Fibroblast of villous mesenchyme (primary cell): ENCODE data around the gene DLK1. TPM values are rescaled to one million over a fixed set of nuclear protein-coding genes. Genes with fewer than 3 reads are reported as not detected.

ENCODE experiments used
- DNase-seq: peaks from one replicate; pipeline ENCODE4 v3.0.0-alpha.2; 2010; ENCODE audit warnings: low read depth
- H3K4me3 ChIP-seq: 2 replicates; pipeline ENCODE4 v1.5.1; 2011; ENCODE audit warnings: low read depth, mild to moderate bottlenecking, low read length
- CTCF ChIP-seq: IDR thresholded peaks from 2 replicates; pipeline ENCODE4 v1.5.1; 2012; ENCODE audit warnings: low read depth, mild to moderate bottlenecking, low read length; ENCODE audit not compliant: insufficient read depth
- total RNA-seq: library from RNA; depleted of rRNA; stranded (reverse); fragments of >200 nt; gene quantifications from 2 replicates; pipeline ENCODE4 v1.2.3, GENCODE V29; 2012

Gene DLK1
- total RNA-seq, 1 donor = not detected

GRCh38 chr14:100680439-100681051 is 46.1 kb upstream of the DLK1 start:
- no peak for TF ChIP-seq CTCF
- peak; percentile 87 for DNase-seq
- H3K4me3 ChIP-seq = no peak overlapping the region

- TF ChIP-seq CTCF = no peak
- H3K4me3 ChIP-seq = no peak overlapping the region
- DNase-seq = no peak
Observed at GRCh38 chr14:100681111-100681510, 45.6 kb upstream of the DLK1 start.

- TF ChIP-seq CTCF = no peak
- H3K4me3 ChIP-seq = no peak overlapping the region
- no peak for DNase-seq
Observed at GRCh38 chr14:100682749-100683148, 43.9 kb upstream of the DLK1 start.

GRCh38 chr14:100683578-100683977 is 43.1 kb upstream of the DLK1 start:
- TF ChIP-seq CTCF = no peak
- H3K4me3 ChIP-seq = no peak overlapping the region
- DNase-seq = no peak

GRCh38 chr14:100684154-100684553 is 42.5 kb upstream of the DLK1 start:
- no peak for TF ChIP-seq CTCF
- DNase-seq = no peak
- no peak overlapping the region for H3K4me3 ChIP-seq

- no peak for TF ChIP-seq CTCF
- DNase-seq = no peak
- no peak overlapping the region for H3K4me3 ChIP-seq
Observed at GRCh38 chr14:100684961-100685360, 41.7 kb upstream of the DLK1 start.

- H3K4me3 ChIP-seq = no peak overlapping the region
- no peak for DNase-seq
- TF ChIP-seq CTCF = no peak
Observed at GRCh38 chr14:100686858-100687257, 39.8 kb upstream of the DLK1 start.
